AG04450 (cell line): Measurements from ENCODE around the gene LRRC71. TPM values are rescaled to one million over a fixed set of nuclear protein-coding genes. Genes with fewer than 3 reads are reported as not detected.

Source experiments
- CTCF ChIA-PET: fragments of 300-600, 350-600 bp; formaldehyde crosslinking; extraction: SDS; loops from one replicate; lab custom pipeline; 2022; ENCODE audit warnings: antibody characterized with exemption, inconsistent platforms; lab: Charles Lee
- POLR2A ChIA-PET: fragments of 350-600 bp; formaldehyde crosslinking; extraction: SDS; loops from one replicate; lab custom pipeline; 2021; ENCODE audit warnings: antibody characterized with exemption, inconsistent platforms; lab: Yijun Ruan, JAX
- DNase-seq: peaks from one replicate; pipeline ENCODE4 v3.0.0-alpha.2; 2011; ENCODE audit warnings: low read depth, low spot score
- H3K27ac ChIP-seq: one replicate; pipeline ENCODE4 v1.5.1; 2012; ENCODE audit warnings: low read depth, low read length, control low read depth
- H3K27me3 ChIP-seq: one replicate; pipeline ENCODE4 v1.6.0; 2012; ENCODE audit warnings: low read length; ENCODE audit not compliant: control insufficient read depth, insufficient read depth
- H3K4me3 ChIP-seq: 2 replicates; pipeline ENCODE4 v1.5.1; 2011; ENCODE audit warnings: mild to moderate bottlenecking, low read depth, low read length, control low read depth
- H3K9me3 ChIP-seq: 2 replicates; pipeline ENCODE4 v1.5.1; 2012; ENCODE audit warnings: low read length; ENCODE audit not compliant: control insufficient read depth, insufficient read depth
- polyA plus RNA-seq: library from polyadenylated mRNA; depleted of rRNA; stranded (reverse); fragments of >200 nt; gene quantifications from 2 replicates; pipeline ENCODE4 v1.2.3, GENCODE V29; 2011
- TF ChIP-seq, protein P1 (sequence below): IDR thresholded peaks from 2 replicates; pipeline ENCODE4 v1.5.1; 2011; ENCODE audit warnings: low read depth, low read length, control low read depth, inconsistent platforms

The LRRC71 gene
- polyA plus RNA-seq, 1 experiment = not detected

DNA sequence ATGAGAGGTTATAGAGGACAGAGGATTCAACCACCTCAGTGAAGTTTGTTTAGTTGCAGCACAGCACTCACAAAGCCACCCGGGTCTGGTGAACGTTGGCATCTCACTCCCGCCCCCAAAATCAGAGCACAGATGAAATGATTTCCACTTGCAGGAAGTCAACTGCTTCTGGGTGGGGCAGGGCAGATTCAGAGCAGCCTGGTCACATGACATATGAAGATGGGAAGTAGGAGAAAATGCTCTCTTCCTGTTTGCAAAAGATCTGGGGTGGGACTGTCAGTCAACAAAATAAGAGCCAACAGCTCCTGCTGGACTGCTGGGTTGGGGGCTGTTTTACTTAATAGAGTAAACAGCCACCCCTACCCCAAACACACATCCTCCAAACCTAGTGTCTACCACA is 43.2 kb downstream of the LRRC71 start:
- Histone ChIP-seq H3K27me3 (no peaks in the 10 kb centered on the region), H3K4me3 (no peak overlapping the region), H3K27ac (no peak overlapping the region), H3K9me3 (no peaks in the 10 kb centered on the region)
- POLR2A ChIA-PET = interaction anchor here (0.6 kb wide), 1 partner anchor 13 kb away, joined by 3 read pairs; no protein-coding TSS in a partner anchor
- CTCF ChIA-PET = no interaction called here
- DNase-seq = no peak
- TF ChIP-seq, protein P1, sequence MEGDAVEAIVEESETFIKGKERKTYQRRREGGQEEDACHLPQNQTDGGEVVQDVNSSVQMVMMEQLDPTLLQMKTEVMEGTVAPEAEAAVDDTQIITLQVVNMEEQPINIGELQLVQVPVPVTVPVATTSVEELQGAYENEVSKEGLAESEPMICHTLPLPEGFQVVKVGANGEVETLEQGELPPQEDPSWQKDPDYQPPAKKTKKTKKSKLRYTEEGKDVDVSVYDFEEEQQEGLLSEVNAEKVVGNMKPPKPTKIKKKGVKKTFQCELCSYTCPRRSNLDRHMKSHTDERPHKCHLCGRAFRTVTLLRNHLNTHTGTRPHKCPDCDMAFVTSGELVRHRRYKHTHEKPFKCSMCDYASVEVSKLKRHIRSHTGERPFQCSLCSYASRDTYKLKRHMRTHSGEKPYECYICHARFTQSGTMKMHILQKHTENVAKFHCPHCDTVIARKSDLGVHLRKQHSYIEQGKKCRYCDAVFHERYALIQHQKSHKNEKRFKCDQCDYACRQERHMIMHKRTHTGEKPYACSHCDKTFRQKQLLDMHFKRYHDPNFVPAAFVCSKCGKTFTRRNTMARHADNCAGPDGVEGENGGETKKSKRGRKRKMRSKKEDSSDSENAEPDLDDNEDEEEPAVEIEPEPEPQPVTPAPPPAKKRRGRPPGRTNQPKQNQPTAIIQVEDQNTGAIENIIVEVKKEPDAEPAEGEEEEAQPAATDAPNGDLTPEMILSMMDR = no peak

DNA sequence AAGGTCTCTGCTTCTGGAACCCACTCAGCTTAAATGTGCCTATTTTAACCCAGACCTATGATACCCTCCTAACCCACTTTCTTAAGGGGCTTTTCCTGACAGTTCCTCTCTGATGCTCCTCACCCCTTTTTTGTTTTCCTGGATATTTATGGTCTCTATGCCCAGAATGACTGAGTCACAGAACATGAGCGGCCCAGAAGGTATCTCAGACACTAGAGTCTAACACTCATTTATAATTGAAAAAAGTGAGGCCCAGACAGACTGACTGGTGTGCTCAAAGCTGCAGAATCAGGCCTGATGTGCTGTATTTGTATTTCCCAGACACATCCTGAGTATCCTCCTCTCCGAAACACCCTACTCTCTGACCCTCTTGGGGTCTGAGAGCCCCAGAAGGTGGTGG is 44.0 kb downstream of the LRRC71 start:
- DNase-seq = no peak
- TF ChIP-seq, protein P1 = no peak
- no peaks in the 10 kb centered on the region for H3K27me3 ChIP-seq
- ChIA-PET CTCF (interaction anchor here (1.3 kb wide), 1 partner anchor 192 kb away, joined by 4 read pairs; no protein-coding TSS in a partner anchor), POLR2A (interaction anchor here (0.6 kb wide), 1 partner anchor 13 kb away, joined by 3 read pairs; no protein-coding TSS in a partner anchor)
- H3K27ac ChIP-seq = no peak overlapping the region
- H3K4me3 ChIP-seq = no peak overlapping the region
- no peaks in the 10 kb centered on the region for H3K9me3 ChIP-seq

DNA sequence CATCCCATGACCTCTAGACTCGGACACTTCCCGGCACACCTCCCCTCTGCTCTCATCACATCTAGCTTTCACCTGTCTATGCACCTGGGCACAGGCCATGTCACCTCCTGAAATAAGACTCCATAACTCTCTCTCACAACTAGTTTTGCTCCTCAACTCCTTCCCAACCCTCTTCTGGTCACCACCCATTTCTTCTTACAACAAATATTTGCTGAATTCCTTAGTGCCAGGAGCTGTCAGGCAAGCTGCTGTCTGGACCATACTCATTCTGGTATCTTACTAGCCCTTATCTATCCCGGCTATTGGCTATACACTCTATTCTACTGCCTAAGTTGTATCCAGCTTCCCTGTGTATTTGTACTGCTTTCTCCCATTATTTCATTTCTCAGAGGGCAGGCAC is 49.1 kb downstream of the LRRC71 start:
- DNase-seq = no peak
- Histone ChIP-seq H3K27ac (no peak overlapping the region), H3K4me3 (no peak overlapping the region), H3K27me3 (no peaks in the 10 kb centered on the region), H3K9me3 (no peaks in the 10 kb centered on the region)
- POLR2A ChIA-PET = no interaction called here
- TF ChIP-seq, protein P1 = no peak
- CTCF ChIA-PET = interaction anchor here (1.2 to 2.0 kb wide), 3 partner anchors 9 to 186 kb away, joined by 3 to 10 read pairs (median 10); no protein-coding TSS in a partner anchor

DNA sequence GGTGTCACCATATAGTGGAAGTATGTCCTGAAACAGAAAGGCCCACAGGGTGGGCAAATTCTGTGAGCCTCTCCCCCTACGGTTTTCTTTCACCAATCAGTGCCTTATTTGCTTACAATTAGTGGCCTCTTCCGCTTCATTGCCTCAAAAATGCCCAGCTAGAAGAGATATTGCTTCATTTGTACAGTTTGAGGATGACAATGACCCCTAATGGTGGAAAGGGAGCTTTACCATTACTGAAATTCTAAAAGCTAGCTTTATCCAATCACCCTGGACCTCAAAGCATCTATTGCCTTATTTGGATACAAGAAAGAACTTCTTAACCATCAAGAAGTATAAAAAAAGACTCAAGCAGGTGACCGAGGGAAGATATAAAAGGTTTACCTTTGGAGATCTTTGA is 49.6 kb downstream of the LRRC71 start:
- H3K27me3 ChIP-seq = no peaks in the 10 kb centered on the region
- TF ChIP-seq, protein P1 = peak; percentile 39
- DNase-seq = no peak
- no peaks in the 10 kb centered on the region for H3K9me3 ChIP-seq
- POLR2A ChIA-PET = no interaction called here
- CTCF ChIA-PET = interaction anchor here (1.2 to 2.0 kb wide), 3 partner anchors 8 to 186 kb away, joined by 3 to 10 read pairs (median 10); no protein-coding TSS in a partner anchor
- H3K27ac ChIP-seq = no peak overlapping the region
- no peak overlapping the region for H3K4me3 ChIP-seq

DNA sequence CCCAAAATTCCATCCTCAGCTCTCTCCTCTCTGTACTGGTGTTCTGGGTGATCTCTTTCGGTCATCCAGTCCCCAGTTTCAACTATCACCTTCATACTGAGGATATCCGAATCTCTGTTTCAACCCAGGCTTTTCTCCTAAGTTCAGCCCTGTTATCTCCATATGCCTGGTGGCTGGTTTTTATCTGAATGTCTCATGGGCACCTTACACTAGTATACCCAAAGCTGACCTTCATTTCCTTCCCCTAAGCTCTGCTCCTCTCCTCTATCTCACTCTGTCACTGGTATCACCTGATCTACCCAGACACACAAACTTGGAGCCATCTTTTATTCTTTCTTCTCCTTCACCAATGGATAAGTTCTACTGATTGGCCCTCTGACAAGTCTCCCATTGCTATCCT is 53.0 kb downstream of the LRRC71 start:
- H3K27ac ChIP-seq = no peak overlapping the region
- TF ChIP-seq, protein P1 = no peak
- CTCF ChIA-PET = interaction anchor here (1.5 kb wide), 1 partner anchor 102 kb away, joined by 3 read pairs; no protein-coding TSS in a partner anchor
- H3K9me3 ChIP-seq = no peaks in the 10 kb centered on the region
- DNase-seq = no peak
- no peak overlapping the region for H3K4me3 ChIP-seq
- POLR2A ChIA-PET = no interaction called here
- H3K27me3 ChIP-seq = no peaks in the 10 kb centered on the region
